Measurements from ENCODE around the gene MATK.

DNA sequence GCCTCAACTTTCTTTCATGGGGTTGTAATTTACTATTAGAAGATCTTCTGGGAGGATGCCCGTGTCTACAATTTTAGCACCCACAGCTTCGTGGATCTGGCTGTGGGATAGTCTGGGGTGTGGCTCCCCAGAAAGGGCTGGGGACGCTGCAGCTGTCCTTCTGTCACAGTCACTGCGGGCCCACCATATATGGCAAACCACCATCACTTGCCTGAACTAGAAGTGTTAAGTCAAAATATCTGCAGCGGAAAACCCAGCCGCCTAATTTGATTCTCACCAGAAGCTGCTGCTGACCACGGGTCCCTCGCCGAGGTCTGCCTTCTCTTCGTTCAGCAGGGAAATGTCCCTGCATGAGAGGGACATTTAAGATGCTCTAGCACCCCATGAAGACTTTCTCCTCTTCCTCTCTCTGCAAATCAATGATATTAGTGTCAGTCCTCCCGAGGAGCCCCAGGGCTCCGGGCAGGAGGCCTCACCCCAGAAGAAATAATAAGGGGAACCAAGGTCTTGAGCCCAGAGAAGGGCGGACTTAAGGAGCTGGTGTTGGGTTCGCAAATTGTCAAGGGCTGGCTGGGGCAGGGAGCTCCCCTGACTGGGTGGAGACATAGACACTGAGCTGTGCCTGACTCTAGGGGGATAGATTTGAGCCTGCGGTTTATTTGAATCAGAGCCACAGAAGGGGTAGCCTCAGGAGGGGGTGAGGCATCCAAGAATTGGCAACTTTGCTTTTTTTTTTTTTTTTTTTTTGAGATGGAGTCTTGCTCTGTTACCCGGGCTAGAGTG, 3.0 kb upstream of the MATK start:
- TF ChIP-seq CTCF (IDR thresholded peaks at IDR 0.05): no peak
- no peak for TF ChIP-seq ZFX (IDR thresholded peaks at IDR 0.05; ENCODE audit: borderline replicate concordance)

Data from 22Rv1 (cell line).